ENCODE measurements around the gene TNIK. TPM values are rescaled to one million over a fixed set of nuclear protein-coding genes. Genes with fewer than 3 reads are reported as not detected.

Gene TNIK
- total RNA-seq, 4 donors from 2014 or later, result 1.5 to 20.3 (median 7.7) TPM

DNA sequence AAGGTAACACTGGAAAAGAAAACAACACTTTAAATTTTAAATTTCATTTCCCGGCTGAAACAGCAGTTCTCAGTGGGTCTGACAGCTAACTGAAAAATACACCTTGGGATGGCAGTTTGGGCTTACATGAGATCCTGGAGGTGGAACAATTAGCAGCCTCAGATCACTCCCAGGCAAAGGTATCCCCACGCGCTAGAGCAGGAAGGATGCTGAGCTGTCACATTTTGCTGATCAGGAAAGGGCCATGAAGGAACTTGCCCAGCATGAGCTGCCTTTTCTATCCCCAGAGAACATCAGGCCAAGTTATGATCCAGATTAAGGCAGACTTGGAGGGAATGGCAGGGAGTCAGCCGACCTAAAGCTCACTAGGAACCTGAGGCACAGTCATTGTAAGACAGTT, 228.8 kb downstream of the TNIK start:
- no peaks in the 10 kb centered on the region for H3K27me3 ChIP-seq
- intact Hi-C loops (cut with DNase I; ENCODE audit: low total_unique reads), result no loop called here
- no peak for TF ChIP-seq POLR2A (IDR thresholded peaks at IDR 0.05)
- TF ChIP-seq, protein P1, sequence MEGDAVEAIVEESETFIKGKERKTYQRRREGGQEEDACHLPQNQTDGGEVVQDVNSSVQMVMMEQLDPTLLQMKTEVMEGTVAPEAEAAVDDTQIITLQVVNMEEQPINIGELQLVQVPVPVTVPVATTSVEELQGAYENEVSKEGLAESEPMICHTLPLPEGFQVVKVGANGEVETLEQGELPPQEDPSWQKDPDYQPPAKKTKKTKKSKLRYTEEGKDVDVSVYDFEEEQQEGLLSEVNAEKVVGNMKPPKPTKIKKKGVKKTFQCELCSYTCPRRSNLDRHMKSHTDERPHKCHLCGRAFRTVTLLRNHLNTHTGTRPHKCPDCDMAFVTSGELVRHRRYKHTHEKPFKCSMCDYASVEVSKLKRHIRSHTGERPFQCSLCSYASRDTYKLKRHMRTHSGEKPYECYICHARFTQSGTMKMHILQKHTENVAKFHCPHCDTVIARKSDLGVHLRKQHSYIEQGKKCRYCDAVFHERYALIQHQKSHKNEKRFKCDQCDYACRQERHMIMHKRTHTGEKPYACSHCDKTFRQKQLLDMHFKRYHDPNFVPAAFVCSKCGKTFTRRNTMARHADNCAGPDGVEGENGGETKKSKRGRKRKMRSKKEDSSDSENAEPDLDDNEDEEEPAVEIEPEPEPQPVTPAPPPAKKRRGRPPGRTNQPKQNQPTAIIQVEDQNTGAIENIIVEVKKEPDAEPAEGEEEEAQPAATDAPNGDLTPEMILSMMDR (IDR thresholded peaks at IDR 0.05), result no peak

DNA sequence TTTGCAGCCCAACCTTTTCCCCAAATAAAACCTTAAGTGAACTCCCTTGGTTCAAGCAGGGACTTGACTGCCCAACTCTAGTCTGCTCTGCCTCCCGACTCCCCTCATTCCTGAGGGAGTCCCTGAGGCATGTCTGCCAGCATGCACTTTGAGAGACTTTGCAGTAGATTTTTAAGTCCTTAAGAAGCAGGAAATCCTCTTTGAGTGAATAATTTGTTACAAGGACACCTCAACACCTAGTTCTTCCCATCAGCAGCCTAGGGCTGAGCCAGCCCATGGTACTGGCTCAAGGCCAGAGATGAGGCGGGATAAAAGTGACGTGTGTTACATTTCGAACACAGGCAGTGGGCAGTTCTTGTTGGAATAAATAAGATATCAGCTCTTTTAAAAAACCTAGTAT, 229.3 kb downstream of the TNIK start:
- Histone ChIP-seq H3K4me3 (no peak overlapping the region), H3K27ac (no peak overlapping the region), H3K27me3 (no peaks in the 10 kb centered on the region), H3K36me3 (no peaks in the 10 kb centered on the region), H3K4me1 (no peaks in the 10 kb centered on the region), H3K9me3 (no peaks in the 10 kb centered on the region)
- DNase-seq, result no peak
- intact Hi-C loops (cut with DNase I; ENCODE audit: low total_unique reads), result no loop called here
- TF ChIP-seq, protein P1 (IDR thresholded peaks at IDR 0.05), result no peak
- no peak for TF ChIP-seq POLR2A (IDR thresholded peaks at IDR 0.05)

More for the DNA sequence above, 228.8 kb downstream of the TNIK start:
- Histone ChIP-seq H3K27ac (no peak overlapping the region), H3K4me1 (no peaks in the 10 kb centered on the region), H3K4me3 (no peak overlapping the region), H3K36me3 (no peaks in the 10 kb centered on the region), H3K9me3 (no peaks in the 10 kb centered on the region)
- DNase-seq, result no peak

- no peaks in the 10 kb centered on the region for H3K4me1 ChIP-seq
- H3K27ac ChIP-seq, result no peak overlapping the region
- intact Hi-C loops (cut with DNase I; ENCODE audit: low total_unique reads), result no loop called here
- no peak overlapping the region for H3K4me3 ChIP-seq
- H3K9me3 ChIP-seq, result no peaks in the 10 kb centered on the region
- no peaks in the 10 kb centered on the region for H3K27me3 ChIP-seq
- TF ChIP-seq, protein P1 (IDR thresholded peaks at IDR 0.05), result no peak
- no peak for TF ChIP-seq POLR2A (IDR thresholded peaks at IDR 0.05)
- DNase-seq, result no peak
- H3K36me3 ChIP-seq, result no peaks in the 10 kb centered on the region
These were observed 231.0 kb downstream of the TNIK start for GRCh38 chr3:171229173-171229572.

GRCh38 chr3:171228240-171228639, 232.0 kb downstream of the TNIK start:
- no peaks in the 10 kb centered on the region for H3K9me3 ChIP-seq
- DNase-seq, result no peak
- no peak for TF ChIP-seq POLR2A (IDR thresholded peaks at IDR 0.05)
- TF ChIP-seq, protein P1 (IDR thresholded peaks at IDR 0.05), result no peak
- H3K36me3 ChIP-seq, result no peaks in the 10 kb centered on the region
- H3K4me3 ChIP-seq, result no peak overlapping the region
- no peaks in the 10 kb centered on the region for H3K4me1 ChIP-seq
- no peak overlapping the region for H3K27ac ChIP-seq
- intact Hi-C loops (cut with DNase I; ENCODE audit: low total_unique reads), result no loop called here
- no peaks in the 10 kb centered on the region for H3K27me3 ChIP-seq

DNA sequence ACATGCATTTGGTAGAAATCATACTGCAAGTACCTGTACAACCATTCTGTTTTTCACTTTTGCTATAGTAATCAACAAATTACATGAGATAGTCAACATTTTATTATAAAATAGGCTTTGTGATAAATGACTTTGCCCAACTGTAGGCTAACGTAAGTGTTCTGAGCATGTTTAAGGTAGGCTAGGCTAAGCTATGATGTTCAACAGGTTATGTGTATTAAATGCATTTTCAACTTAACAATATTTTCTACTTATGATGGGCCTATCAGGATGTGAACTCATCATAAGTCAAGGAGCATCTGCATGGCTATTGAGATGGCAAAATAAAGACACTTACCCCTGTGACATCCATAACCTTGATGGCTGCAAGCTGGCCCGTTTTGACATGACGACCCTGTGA, 232.4 kb downstream of the TNIK start:
- H3K36me3 ChIP-seq, result no peaks in the 10 kb centered on the region
- no peak for DNase-seq
- H3K27ac ChIP-seq, result no peak overlapping the region
- no peaks in the 10 kb centered on the region for H3K4me1 ChIP-seq
- no peaks in the 10 kb centered on the region for H3K27me3 ChIP-seq
- H3K9me3 ChIP-seq, result no peaks in the 10 kb centered on the region
- intact Hi-C loops (cut with DNase I; ENCODE audit: low total_unique reads), result no loop called here
- TF ChIP-seq, protein P1 (IDR thresholded peaks at IDR 0.05), result no peak
- no peak for TF ChIP-seq POLR2A (IDR thresholded peaks at IDR 0.05)
- H3K4me3 ChIP-seq, result no peak overlapping the region

Measured in uterus (tissue), 4 donors.